Measurements from ENCODE around the gene RBM4.

GRCh38 chr11:66628061-66628603 lies 10.4 kb upstream of the RBM4 start:
- TF ChIP-seq, protein P1, sequence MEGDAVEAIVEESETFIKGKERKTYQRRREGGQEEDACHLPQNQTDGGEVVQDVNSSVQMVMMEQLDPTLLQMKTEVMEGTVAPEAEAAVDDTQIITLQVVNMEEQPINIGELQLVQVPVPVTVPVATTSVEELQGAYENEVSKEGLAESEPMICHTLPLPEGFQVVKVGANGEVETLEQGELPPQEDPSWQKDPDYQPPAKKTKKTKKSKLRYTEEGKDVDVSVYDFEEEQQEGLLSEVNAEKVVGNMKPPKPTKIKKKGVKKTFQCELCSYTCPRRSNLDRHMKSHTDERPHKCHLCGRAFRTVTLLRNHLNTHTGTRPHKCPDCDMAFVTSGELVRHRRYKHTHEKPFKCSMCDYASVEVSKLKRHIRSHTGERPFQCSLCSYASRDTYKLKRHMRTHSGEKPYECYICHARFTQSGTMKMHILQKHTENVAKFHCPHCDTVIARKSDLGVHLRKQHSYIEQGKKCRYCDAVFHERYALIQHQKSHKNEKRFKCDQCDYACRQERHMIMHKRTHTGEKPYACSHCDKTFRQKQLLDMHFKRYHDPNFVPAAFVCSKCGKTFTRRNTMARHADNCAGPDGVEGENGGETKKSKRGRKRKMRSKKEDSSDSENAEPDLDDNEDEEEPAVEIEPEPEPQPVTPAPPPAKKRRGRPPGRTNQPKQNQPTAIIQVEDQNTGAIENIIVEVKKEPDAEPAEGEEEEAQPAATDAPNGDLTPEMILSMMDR (IDR thresholded peaks at IDR 0.05; ENCODE audit: low read depth, low read length, missing input control): no peak
- TF ChIP-seq HNF4A (conservative IDR thresholded peaks at IDR 0.05): no peak
- TF ChIP-seq RAD21 (IDR thresholded peaks at IDR 0.05): no peak
- no peak for TF ChIP-seq YY1 (IDR thresholded peaks at IDR 0.05)

Data from liver (tissue), 3 donors.